OCI-LY7 (cell line): ENCODE measurements around the gene BMP5. TPM values are rescaled to one million over a fixed set of nuclear protein-coding genes. Genes with fewer than 3 reads are reported as not detected.

Experiments used
- BruUV-seq: library from RNA; stranded (reverse); fragments of 400-500 nt; replicated peaks from 2 replicates; lab custom pipeline; 2021; lab: Mats Ljungman, UMichigan
- CTCF ChIA-PET: fragments of 300-600 bp; sonication (Branson Sonifier 250); formaldehyde crosslinking; loops from one replicate; lab custom pipeline; 2022; ENCODE audit warnings: antibody characterized with exemption; ENCODE audit not compliant: unreplicated experiment; lab: Charles Lee
- POLR2A ChIA-PET: fragments of 300-600 bp; sonication (Branson Sonifier 250); formaldehyde crosslinking; loops from one replicate; lab custom pipeline; 2022; ENCODE audit warnings: antibody characterized with exemption; lab: Charles Lee
- DNase-seq: peaks from one replicate; pipeline ENCODE4 v3.0.0-alpha.2; 2015; ENCODE audit warnings: low spot score
- H2AFZ ChIP-seq: fragments of 200-600 bp; sonication (generic), shearing (Covaris generic); 2 replicates; pipeline ENCODE4 v1.6.1; 2014; ENCODE audit warnings: mild to moderate bottlenecking, antibody characterized with exemption, low read length, moderate library complexity
- H3K27ac ChIP-seq: fragments of 200-600 bp; sonication (generic); 2 replicates; pipeline ENCODE4 v1.5.1; 2014; ENCODE audit warnings: mixed run types, low read depth, mild to moderate bottlenecking, moderate library complexity, low read length, inconsistent platforms; ENCODE audit not compliant: poor library complexity, severe bottlenecking
- H3K36me3 ChIP-seq: fragments of 200-600 bp; sonication (generic); 2 replicates; pipeline ENCODE4 v1.6.1; 2014; ENCODE audit warnings: mild to moderate bottlenecking, antibody characterized with exemption, low read length, moderate library complexity, mixed read lengths; ENCODE audit not compliant: insufficient read depth
- H3K4me1 ChIP-seq: fragments of 200-600 bp; sonication (generic); 2 replicates; pipeline ENCODE4 v1.5.1; 2014; ENCODE audit warnings: mild to moderate bottlenecking, low read length; ENCODE audit not compliant: insufficient read depth, poor library complexity, severe bottlenecking
- H3K4me2 ChIP-seq: fragments of 200-600 bp; sonication (generic); 2 replicates; pipeline ENCODE4 v1.6.1; 2014; ENCODE audit warnings: mild to moderate bottlenecking, low read length
- H3K4me3 ChIP-seq: fragments of 200-600 bp; sonication (generic); 2 replicates; pipeline ENCODE4 v1.5.1; 2014; ENCODE audit warnings: mild to moderate bottlenecking, low read depth, low read length; ENCODE audit not compliant: poor library complexity, severe bottlenecking
- H3K79me2 ChIP-seq: fragments of 200-600 bp; sonication (generic); 2 replicates; pipeline ENCODE4 v1.6.1; 2016; ENCODE audit warnings: low read depth, mild to moderate bottlenecking, low read length, moderate library complexity, mixed read lengths; ENCODE audit not compliant: insufficient read depth
- H3K9me2 ChIP-seq: fragments of 200-600 bp; sonication (generic); 2 replicates; pipeline ENCODE4 v1.6.1; 2016; ENCODE audit warnings: mild to moderate bottlenecking, low read length, mixed read lengths; ENCODE audit not compliant: insufficient read depth
- H3K9me3 ChIP-seq: fragments of 200-600 bp; sonication (generic); 2 replicates; pipeline ENCODE4 v1.6.1; 2014; ENCODE audit warnings: mild to moderate bottlenecking, mixed run types, low read length, mixed read lengths
- H4K20me1 ChIP-seq: fragments of 200-600 bp; sonication (generic); 2 replicates; pipeline ENCODE4 v1.6.1; 2014; ENCODE audit warnings: mild to moderate bottlenecking, antibody characterized with exemption, low read length, moderate library complexity, mixed read lengths; ENCODE audit not compliant: insufficient read depth
- EZH2phosphoT487 ChIP-seq: fragments of 200-600 bp; sonication (generic); IDR thresholded peaks from 2 replicates; pipeline ENCODE4 v1.6.1; 2018; ENCODE audit warnings: low read depth, borderline replicate concordance, mild to moderate bottlenecking, mixed run types, antibody characterized with exemption, low read length, moderate library complexity, mixed read lengths
- intact Hi-C: fragments of 100-400 bp; cut with micrococcal nuclease; formaldehyde crosslinking; loops from one replicate; pipeline ENCODE4 v1.10.0; 2022; ENCODE audit not compliant: unreplicated experiment
- total RNA-seq, 2 experiments: library from RNA; depleted of rRNA in 1 of 2; stranded (reverse); fragments of >200 nt in 1 of 2; shearing (Covaris generic) in 1 of 2; gene quantifications; 2 replicates each; pipeline ENCODE4 v1.2.3, GENCODE V29; 2014 to 2022
- TF ChIP-seq, protein P1 (sequence below): fragments of 200-600 bp; sonication (generic); conservative IDR thresholded peaks from 2 replicates; pipeline ENCODE4 v1.5.1; 2014; ENCODE audit warnings: mild to moderate bottlenecking, antibody characterized with exemption, low read length, moderate library complexity, mixed read lengths

The BMP5 gene
- total RNA-seq, 2 experiments from 2014 or later: not detected

DNA sequence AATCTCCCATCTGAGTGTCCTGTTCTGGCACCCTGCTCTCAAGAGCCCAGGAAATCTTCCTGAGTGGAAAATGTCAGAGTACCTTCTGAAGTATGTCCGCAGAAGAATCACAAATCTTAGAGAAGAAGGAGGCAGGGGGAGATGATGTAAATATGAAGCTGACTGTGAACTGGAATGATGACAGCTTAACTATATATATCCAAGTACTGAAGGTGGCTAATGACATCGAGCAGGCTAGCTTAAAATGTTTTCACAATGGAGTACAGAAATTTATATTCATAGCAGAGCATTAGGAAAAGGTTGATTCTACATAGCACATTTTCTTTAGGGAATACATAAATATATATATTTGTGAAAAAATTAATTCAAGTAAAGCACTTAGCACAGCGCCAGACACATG lies 64.3 kb downstream of the BMP5 start:
- intact Hi-C loops: no loop called here

DNA sequence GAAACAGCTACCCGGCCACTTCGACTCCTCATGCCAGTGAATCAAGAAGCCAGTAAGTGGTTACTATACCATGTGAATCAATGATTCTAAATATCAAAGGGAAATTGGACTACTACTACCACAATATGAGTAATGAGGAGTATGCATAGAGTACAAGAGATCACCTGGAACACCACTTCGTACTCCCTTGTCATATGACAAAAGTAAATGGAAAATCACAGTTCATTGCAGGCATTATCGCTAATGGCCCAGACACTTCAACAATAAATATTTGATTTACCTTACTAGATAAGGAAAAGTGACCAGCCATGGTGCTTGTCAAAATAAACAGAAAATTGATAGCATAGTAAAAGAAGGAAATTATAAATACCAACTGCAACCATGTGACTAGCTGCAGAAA lies 73.1 kb downstream of the BMP5 start:
- no peaks in the 10 kb centered on the region for H4K20me1 ChIP-seq
- H3K9me3 ChIP-seq: no peaks in the 10 kb centered on the region
- H2AFZ ChIP-seq: no peak overlapping the region
- ChIA-PET POLR2A (interaction anchor here (1.5 kb wide), 1 partner anchor 61 kb away, joined by 3 read pairs; no protein-coding TSS in a partner anchor), CTCF (no interaction called here)
- TF ChIP-seq, protein P1, sequence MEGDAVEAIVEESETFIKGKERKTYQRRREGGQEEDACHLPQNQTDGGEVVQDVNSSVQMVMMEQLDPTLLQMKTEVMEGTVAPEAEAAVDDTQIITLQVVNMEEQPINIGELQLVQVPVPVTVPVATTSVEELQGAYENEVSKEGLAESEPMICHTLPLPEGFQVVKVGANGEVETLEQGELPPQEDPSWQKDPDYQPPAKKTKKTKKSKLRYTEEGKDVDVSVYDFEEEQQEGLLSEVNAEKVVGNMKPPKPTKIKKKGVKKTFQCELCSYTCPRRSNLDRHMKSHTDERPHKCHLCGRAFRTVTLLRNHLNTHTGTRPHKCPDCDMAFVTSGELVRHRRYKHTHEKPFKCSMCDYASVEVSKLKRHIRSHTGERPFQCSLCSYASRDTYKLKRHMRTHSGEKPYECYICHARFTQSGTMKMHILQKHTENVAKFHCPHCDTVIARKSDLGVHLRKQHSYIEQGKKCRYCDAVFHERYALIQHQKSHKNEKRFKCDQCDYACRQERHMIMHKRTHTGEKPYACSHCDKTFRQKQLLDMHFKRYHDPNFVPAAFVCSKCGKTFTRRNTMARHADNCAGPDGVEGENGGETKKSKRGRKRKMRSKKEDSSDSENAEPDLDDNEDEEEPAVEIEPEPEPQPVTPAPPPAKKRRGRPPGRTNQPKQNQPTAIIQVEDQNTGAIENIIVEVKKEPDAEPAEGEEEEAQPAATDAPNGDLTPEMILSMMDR: no peak
- no peak for TF ChIP-seq EZH2phosphoT487
- H3K4me2 ChIP-seq: no peak overlapping the region
- H3K9me2 ChIP-seq: no peaks in the 10 kb centered on the region
- no peaks in the 10 kb centered on the region for H3K36me3 ChIP-seq
- DNase-seq: no peak
- H3K27ac ChIP-seq: no peak overlapping the region
- H3K4me3 ChIP-seq: no peak overlapping the region
- H3K79me2 ChIP-seq: no peaks in the 10 kb centered on the region
- H3K4me1 ChIP-seq: no peaks in the 10 kb centered on the region
- intact Hi-C loops: no loop called here
- no TSS peak for BruUV-seq

More for the DNA sequence above, 64.3 kb downstream of the BMP5 start:
- CTCF ChIA-PET: no interaction called here
- Histone ChIP-seq H3K9me3 (no peaks in the 10 kb centered on the region), H3K4me1 (no peaks in the 10 kb centered on the region), H3K4me2 (no peak overlapping the region), H4K20me1 (no peaks in the 10 kb centered on the region), H3K36me3 (no peaks in the 10 kb centered on the region), H3K4me3 (no peak overlapping the region), H2AFZ (no peak overlapping the region), H3K79me2 (no peaks in the 10 kb centered on the region), H3K27ac (no peak overlapping the region), H3K9me2 (no peaks in the 10 kb centered on the region)
- no peak for DNase-seq
- POLR2A ChIA-PET: interaction anchor here (1.2 kb wide), 1 partner anchor 79 kb away, joined by 3 read pairs; no protein-coding TSS in a partner anchor
- TF ChIP-seq, protein P1: no peak
- no TSS peak for BruUV-seq

GRCh38 chr6:55798571-55798970 lies 76.8 kb downstream of the BMP5 start:
- Histone ChIP-seq H3K79me2 (no peaks in the 10 kb centered on the region), H2AFZ (no peak overlapping the region), H3K36me3 (no peaks in the 10 kb centered on the region), H3K4me2 (no peak overlapping the region), H3K4me1 (no peaks in the 10 kb centered on the region), H3K9me3 (no peaks in the 10 kb centered on the region), H3K9me2 (no peaks in the 10 kb centered on the region), H3K27ac (no peak overlapping the region), H4K20me1 (no peaks in the 10 kb centered on the region), H3K4me3 (no peak overlapping the region)
- POLR2A ChIA-PET: no interaction called here
- BruUV-seq: no TSS peak
- DNase-seq: no peak
- intact Hi-C loops: no loop called here
- CTCF ChIA-PET: no interaction called here
- TF ChIP-seq, protein P1: no peak
- TF ChIP-seq EZH2phosphoT487: no peak
